Keratinocyte (primary cell): ENCODE measurements around the gene ZC2HC1B. TPM values are rescaled to one million over a fixed set of nuclear protein-coding genes. Genes with fewer than 3 reads are reported as not detected.

Experiments
- DNase-seq: peaks from one replicate; pipeline ENCODE4 v3.0.0-alpha.2; 2011; ENCODE audit warnings: low read depth, missing footprints, low spot score
- FAIRE-seq: peaks from 2 replicates; lab custom pipeline; 2011; peaks lifted over from hg19 to GRCh38; lab: Jason Lieb, UNC
- H2AFZ ChIP-seq: 2 replicates; pipeline ENCODE4 v1.6.0; 2012; ENCODE audit warnings: low read length, control low read depth, inconsistent platforms; ENCODE audit not compliant: control insufficient read depth
- H3K27ac ChIP-seq: 2 replicates; pipeline ENCODE4 v1.5.1; 2011; ENCODE audit warnings: low read length; ENCODE audit not compliant: control insufficient read depth, insufficient read depth
- H3K27me3 ChIP-seq: 3 replicates; pipeline ENCODE4 v1.6.0; 2011; ENCODE audit warnings: low read length; ENCODE audit not compliant: control insufficient read depth, insufficient read depth; ENCODE audit errors: extremely low read depth
- H3K36me3 ChIP-seq, 2 experiments: 2 replicates in 1 of 2; 3 replicates in 1 of 2; pipeline ENCODE4 v1.5.1; 2011; ENCODE audit warnings: low read length in 2 of 2, mild to moderate bottlenecking in 1 of 2; ENCODE audit not compliant: control insufficient read depth in 2 of 2, insufficient read depth in 2 of 2; ENCODE audit errors: extremely low read depth in 1 of 2
- H3K4me1 ChIP-seq: 3 replicates; pipeline ENCODE4 v1.5.1; 2011; ENCODE audit warnings: low read length; ENCODE audit not compliant: control insufficient read depth, insufficient read depth; ENCODE audit errors: extremely low read depth
- H3K4me2 ChIP-seq: 3 replicates; pipeline ENCODE4 v1.6.0; 2011; ENCODE audit warnings: low read depth, low read length; ENCODE audit not compliant: control insufficient read depth, insufficient read depth; ENCODE audit errors: extremely low read depth
- H3K4me3 ChIP-seq, 3 experiments: fragments of 200-600 bp in 1 of 3; sonication (generic) in 1 of 3; 2 replicates in 2 of 3; 3 replicates in 1 of 3; pipeline ENCODE4 v1.5.1; 2011 to 2016; ENCODE audit warnings: low read length in 3 of 3, mild to moderate bottlenecking in 3 of 3, control low read depth in 2 of 3, inconsistent platforms in 1 of 3, low read depth in 1 of 3, mixed read lengths in 1 of 3, mixed run types in 1 of 3, moderate library complexity in 1 of 3; ENCODE audit not compliant: control insufficient read depth in 2 of 3, insufficient read depth in 2 of 3; ENCODE audit errors: extremely low read depth in 1 of 3
- H3K79me2 ChIP-seq: 2 replicates; pipeline ENCODE4 v1.6.0; 2012; ENCODE audit warnings: low read length; ENCODE audit not compliant: control insufficient read depth, insufficient read depth
- H3K9ac ChIP-seq: 3 replicates; pipeline ENCODE4 v1.6.0; 2011; ENCODE audit warnings: low read length; ENCODE audit not compliant: control insufficient read depth, insufficient read depth; ENCODE audit errors: extremely low read depth
- H3K9me1 ChIP-seq: 3 replicates; pipeline ENCODE4 v1.6.0; 2011; ENCODE audit warnings: low read length; ENCODE audit not compliant: control insufficient read depth, insufficient read depth; ENCODE audit errors: extremely low read depth
- H3K9me3 ChIP-seq: 2 replicates; pipeline ENCODE4 v1.5.1; 2012; ENCODE audit warnings: low read depth, low read length; ENCODE audit not compliant: control insufficient read depth
- H4K20me1 ChIP-seq: 3 replicates; pipeline ENCODE4 v1.6.0; 2011; ENCODE audit warnings: low read length; ENCODE audit not compliant: control insufficient read depth, insufficient read depth; ENCODE audit errors: extremely low read depth
- EZH2 ChIP-seq: IDR thresholded peaks from one replicate; pipeline ENCODE4 v1.6.1; 2012; ENCODE audit warnings: inconsistent platforms, mild to moderate bottlenecking, low read length, moderate library complexity
- dilution Hi-C: fragments of 300-500 bp; cut with MboI; formaldehyde crosslinking; loops from one replicate; pipeline ENCODE4 v1.7.0; 2020; ENCODE audit warnings: low sequenced_read_pairs; ENCODE audit not compliant: extremely low pct_ligation_motif_present
- polyA plus RNA-seq, 5 experiments: library from polyadenylated mRNA; depleted of rRNA in 3 of 5; stranded (reverse) in 3 of 5; stranded (forward) in 1 of 5; unstranded in 1 of 5; fragments of >200 nt; gene quantifications; 1 replicate in 1 of 5; 2 replicates in 3 of 5; 3 replicates in 1 of 5; pipeline versions ENCODE4 v1.2.1 to v1.2.3, GENCODE V29; 2011 to 2012; ENCODE audit warnings: missing spikeins in 2 of 5, low read depth in 1 of 5, low replicate concordance in 1 of 5
- TF ChIP-seq, protein P1 (sequence below), 3 experiments: IDR thresholded peaks in 1 of 3; conservative IDR thresholded peaks in 1 of 3; optimal IDR thresholded peaks in 1 of 3; 2 replicates in 2 of 3; 3 replicates in 1 of 3; pipeline versions ENCODE3 to v1.5.1; 2011; ENCODE audit warnings: low read length in 3 of 3, mild to moderate bottlenecking in 3 of 3, moderate library complexity in 2 of 3, control low read depth in 1 of 3, inconsistent platforms in 1 of 3; ENCODE audit not compliant: insufficient read depth in 2 of 3; ENCODE audit errors: extremely low read depth in 1 of 3

Gene ZC2HC1B
- polyA plus RNA-seq, 1 donor (not counting 4 experiments of a cell fraction or from before 2014, with no cell fraction given), result not detected

DNA sequence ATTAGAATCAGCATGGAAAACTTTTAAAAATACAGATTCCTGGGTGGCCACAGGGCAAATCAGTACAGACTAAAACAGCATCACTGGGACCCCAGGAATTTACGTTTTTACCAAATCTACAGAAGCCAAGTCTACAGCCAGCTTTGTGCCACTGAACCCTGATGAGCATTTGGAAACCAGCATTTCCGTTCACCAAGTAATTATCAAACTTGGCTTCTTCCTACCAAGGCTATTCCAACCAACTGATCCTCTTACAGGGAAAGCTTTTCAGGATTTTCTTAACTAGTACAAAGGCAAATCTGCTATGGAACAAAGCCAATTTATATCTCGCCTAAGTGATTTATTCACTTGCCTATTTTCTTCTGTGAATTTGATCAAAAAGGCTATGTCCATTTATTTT is 96.8 kb downstream of the ZC2HC1B start:
- DNase-seq, result no peak
- no peak for FAIRE-seq
- H3K4me1 ChIP-seq, result no peaks in the 10 kb centered on the region
- dilution Hi-C loops, result no loop called here
- H2AFZ ChIP-seq, result no peak overlapping the region
- H3K27me3 ChIP-seq, result peaks cover 4% of the 10 kb centered on the region
- no peak overlapping the region for H3K9ac ChIP-seq
- H3K4me3 ChIP-seq, result no peak overlapping the region
- no peaks in the 10 kb centered on the region for H3K36me3 ChIP-seq
- no peaks in the 10 kb centered on the region for H4K20me1 ChIP-seq
- no peaks in the 10 kb centered on the region for H3K9me3 ChIP-seq
- TF ChIP-seq EZH2, result no peak
- TF ChIP-seq, protein P1, sequence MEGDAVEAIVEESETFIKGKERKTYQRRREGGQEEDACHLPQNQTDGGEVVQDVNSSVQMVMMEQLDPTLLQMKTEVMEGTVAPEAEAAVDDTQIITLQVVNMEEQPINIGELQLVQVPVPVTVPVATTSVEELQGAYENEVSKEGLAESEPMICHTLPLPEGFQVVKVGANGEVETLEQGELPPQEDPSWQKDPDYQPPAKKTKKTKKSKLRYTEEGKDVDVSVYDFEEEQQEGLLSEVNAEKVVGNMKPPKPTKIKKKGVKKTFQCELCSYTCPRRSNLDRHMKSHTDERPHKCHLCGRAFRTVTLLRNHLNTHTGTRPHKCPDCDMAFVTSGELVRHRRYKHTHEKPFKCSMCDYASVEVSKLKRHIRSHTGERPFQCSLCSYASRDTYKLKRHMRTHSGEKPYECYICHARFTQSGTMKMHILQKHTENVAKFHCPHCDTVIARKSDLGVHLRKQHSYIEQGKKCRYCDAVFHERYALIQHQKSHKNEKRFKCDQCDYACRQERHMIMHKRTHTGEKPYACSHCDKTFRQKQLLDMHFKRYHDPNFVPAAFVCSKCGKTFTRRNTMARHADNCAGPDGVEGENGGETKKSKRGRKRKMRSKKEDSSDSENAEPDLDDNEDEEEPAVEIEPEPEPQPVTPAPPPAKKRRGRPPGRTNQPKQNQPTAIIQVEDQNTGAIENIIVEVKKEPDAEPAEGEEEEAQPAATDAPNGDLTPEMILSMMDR (optimal IDR thresholded peaks at IDR 0.05 in 1 of 3, IDR thresholded peaks at IDR 0.05 in 1 of 3, conservative IDR thresholded peaks at IDR 0.05 in 1 of 3; ENCODE audit: extremely low read depth in 1 of 3, insufficient read depth in 2 of 3, low read length in 3 of 3), result no peak
- no peaks in the 10 kb centered on the region for H3K79me2 ChIP-seq
- no peak overlapping the region for H3K4me2 ChIP-seq
- H3K27ac ChIP-seq, result no peak overlapping the region
- H3K9me1 ChIP-seq, result no peaks in the 10 kb centered on the region

DNA sequence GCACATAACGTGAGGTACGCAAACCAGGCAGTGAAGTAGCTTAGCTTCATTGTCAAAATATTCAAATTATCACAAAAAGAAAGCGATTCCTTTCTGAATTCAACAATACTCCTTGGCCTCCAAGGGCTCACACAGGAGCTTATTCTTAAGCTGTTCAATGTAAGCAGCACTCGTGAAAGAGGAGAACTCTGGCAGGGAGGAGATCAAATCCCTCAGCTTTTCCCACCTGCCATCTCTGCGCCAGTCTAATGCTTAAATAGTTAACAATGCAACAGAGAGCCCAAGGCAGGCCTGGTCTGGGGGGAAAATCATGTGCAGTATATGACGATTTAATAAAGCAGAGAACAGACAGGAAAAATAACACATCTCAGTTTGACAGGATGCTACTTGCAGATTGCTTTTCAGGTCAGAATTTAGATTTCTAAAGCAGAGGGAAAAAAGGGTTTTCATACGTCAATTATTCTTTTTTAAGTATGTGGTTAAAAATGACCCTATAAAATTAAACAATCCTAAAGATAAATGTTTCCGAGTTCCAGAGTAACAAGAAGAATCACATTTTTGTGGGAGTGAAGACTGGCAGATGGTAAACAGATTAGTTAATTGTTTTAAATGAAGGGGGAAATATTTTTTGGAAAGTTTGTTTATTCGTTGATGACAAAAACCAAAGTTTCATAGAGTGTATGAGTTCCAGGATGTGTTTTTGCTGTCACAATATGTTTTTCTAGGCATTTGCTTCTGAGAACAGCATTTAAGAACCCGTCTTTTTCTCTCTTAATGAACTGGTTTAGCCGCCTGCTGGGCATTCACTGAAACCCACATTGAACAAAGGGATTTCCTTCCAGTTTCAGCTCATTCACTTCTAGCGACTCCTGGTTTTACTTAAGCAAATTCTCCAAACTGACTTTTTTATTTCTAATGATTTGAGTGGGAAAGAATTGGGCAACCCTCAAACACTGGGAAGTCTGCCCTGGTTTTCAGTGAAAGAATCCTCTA is 97.9 kb downstream of the ZC2HC1B start:
- Histone ChIP-seq H3K9me1 (no peaks in the 10 kb centered on the region), H3K9ac (no peak overlapping the region), H3K27me3 (peaks cover 4% of the 10 kb centered on the region), H3K4me1 (no peaks in the 10 kb centered on the region), H3K36me3 (no peaks in the 10 kb centered on the region), H4K20me1 (no peaks in the 10 kb centered on the region), H3K4me2 (no peak overlapping the region), H3K27ac (no peak overlapping the region), H3K79me2 (no peaks in the 10 kb centered on the region), H3K4me3 (no peak overlapping the region), H3K9me3 (no peaks in the 10 kb centered on the region), H2AFZ (no peak overlapping the region)
- FAIRE-seq, result no peak
- DNase-seq, result no peak
- no peak for TF ChIP-seq EZH2
- TF ChIP-seq, protein P1 (optimal IDR thresholded peaks at IDR 0.05 in 1 of 3, IDR thresholded peaks at IDR 0.05 in 1 of 3, conservative IDR thresholded peaks at IDR 0.05 in 1 of 3; ENCODE audit: extremely low read depth in 1 of 3, insufficient read depth in 2 of 3, low read length in 3 of 3), result peak in 2 of 3 experiments; percentile 15 to 24
- dilution Hi-C loops, result no loop called here
